Right atrium auricular region (tissue), 2 donors: ENCODE measurements around the gene MAGI3. TPM values are rescaled to one million over a fixed set of nuclear protein-coding genes. Genes with fewer than 3 reads are reported as not detected.

Source experiments
- DNase-seq: peaks from one replicate; pipeline ENCODE4 v3.0.0-alpha.2; 2019; ENCODE audit warnings: low spot score
- H3K27ac ChIP-seq, 2 donors: fragments of 200-600 bp; sonication (generic); 1 replicate in 1 of 2; 2 replicates in 1 of 2; pipeline ENCODE4 v1.5.1; 2016 to 2019
- H3K27me3 ChIP-seq, 2 donors: fragments of 200-600 bp; sonication (generic); one replicate each; pipeline versions ENCODE4 v1.5.1 to v1.6.0; 2017 to 2019
- H3K36me3 ChIP-seq: fragments of 200-600 bp; sonication (generic); one replicate; pipeline ENCODE4 v1.5.1; 2016
- H3K4me1 ChIP-seq, 2 donors: fragments of 200-600 bp; sonication (generic); one replicate each; pipeline versions ENCODE4 v1.5.1 to v1.6.0; 2017 to 2019
- H3K4me3 ChIP-seq, 2 donors: fragments of 200-600 bp; sonication (generic); 1 replicate in 1 of 2; 2 replicates in 1 of 2; pipeline ENCODE4 v1.5.1; 2017 to 2019; ENCODE audit warnings: mild to moderate bottlenecking in 1 of 2, moderate library complexity in 1 of 2
- H3K9me3 ChIP-seq, 2 donors: fragments of 200-600 bp; sonication (generic); one replicate each; pipeline ENCODE4 v1.5.1; 2019
- CTCF ChIP-seq, 2 donors: fragments of 200-600 bp; sonication (generic); IDR thresholded peaks; one replicate each; pipeline ENCODE4 v1.5.1; 2019; ENCODE audit warnings: antibody characterized with exemption in 2 of 2
- total RNA-seq, 2 donors: library from RNA; depleted of rRNA; stranded (reverse); fragments of >200 nt; gene quantifications; one replicate each; pipeline ENCODE4 v1.1.0, GENCODE V29; 2016

Gene MAGI3
- total RNA-seq, 2 donors from 2014 or later, result 6.4 to 6.6 TPM

GRCh38 chr1:113370868-113371267 is 19.4 kb upstream of the MAGI3 start:
- Histone ChIP-seq H3K9me3 (no peaks in the 10 kb centered on the region), H3K27ac (no peak overlapping the region), H3K4me3 (no peak overlapping the region), H3K27me3 (no peaks in the 10 kb centered on the region), H3K36me3 (no peaks in the 10 kb centered on the region), H3K4me1 (no peaks in the 10 kb centered on the region)
- no peak for DNase-seq
- TF ChIP-seq CTCF (IDR thresholded peaks at IDR 0.05), result no peak

GRCh38 chr1:113372546-113372945 is 17.8 kb upstream of the MAGI3 start:
- Histone ChIP-seq H3K9me3 (no peaks in the 10 kb centered on the region), H3K27me3 (no peaks in the 10 kb centered on the region), H3K4me3 (no peak overlapping the region), H3K27ac (no peak overlapping the region), H3K36me3 (no peaks in the 10 kb centered on the region), H3K4me1 (no peaks in the 10 kb centered on the region)
- TF ChIP-seq CTCF (IDR thresholded peaks at IDR 0.05), result no peak
- DNase-seq, result no peak

GRCh38 chr1:113373644-113374043 is 16.7 kb upstream of the MAGI3 start:
- no peak for DNase-seq
- Histone ChIP-seq H3K27ac (no peak overlapping the region), H3K4me3 (no peak overlapping the region), H3K4me1 (no peaks in the 10 kb centered on the region), H3K9me3 (no peaks in the 10 kb centered on the region), H3K36me3 (no peaks in the 10 kb centered on the region), H3K27me3 (no peaks in the 10 kb centered on the region)
- no peak for TF ChIP-seq CTCF (IDR thresholded peaks at IDR 0.05)

GRCh38 chr1:113375878-113376277 is 14.4 kb upstream of the MAGI3 start:
- no peak for TF ChIP-seq CTCF (IDR thresholded peaks at IDR 0.05)

GRCh38 chr1:113380075-113380474 is 10.2 kb upstream of the MAGI3 start:
- no peak for DNase-seq
- no peak overlapping the region for H3K27ac ChIP-seq
- no peak for TF ChIP-seq CTCF (IDR thresholded peaks at IDR 0.05)
- H3K4me1 ChIP-seq, result no peaks in the 10 kb centered on the region
- H3K9me3 ChIP-seq, result no peaks in the 10 kb centered on the region
- no peaks in the 10 kb centered on the region for H3K36me3 ChIP-seq
- no peaks in the 10 kb centered on the region for H3K27me3 ChIP-seq
- no peak overlapping the region for H3K4me3 ChIP-seq

More at GRCh38 chr1:113375878-113376277, 14.4 kb upstream of the MAGI3 start:
- H3K27ac ChIP-seq, result no peak overlapping the region
- H3K4me3 ChIP-seq, result no peak overlapping the region
- no peak for DNase-seq
- no peaks in the 10 kb centered on the region for H3K36me3 ChIP-seq
- no peaks in the 10 kb centered on the region for H3K27me3 ChIP-seq
- H3K4me1 ChIP-seq, result no peaks in the 10 kb centered on the region
- H3K9me3 ChIP-seq, result no peaks in the 10 kb centered on the region

GRCh38 chr1:113388017-113388620 is 2.2 kb upstream of the MAGI3 start:
- Histone ChIP-seq H3K27ac (peak overlapping the region; percentile 93 to 95), H3K9me3 (no peaks in the 10 kb centered on the region), H3K36me3 (no peaks in the 10 kb centered on the region), H3K4me1 (peaks cover 0 to 32% of the 10 kb centered on the region in 2 donors), H3K4me3 (no peak overlapping the region), H3K27me3 (no peaks in the 10 kb centered on the region)
- no peak for DNase-seq
- no peak for TF ChIP-seq CTCF (IDR thresholded peaks at IDR 0.05)
